CD14-positive monocyte (primary cell): ENCODE measurements around the gene TXNRD2. TPM values are rescaled to one million over a fixed set of nuclear protein-coding genes. Genes with fewer than 3 reads are reported as not detected.

Source experiments
- DNase-seq, 3 donors: peaks; one replicate each; pipeline ENCODE4 v3.0.0-alpha.2; 2011 to 2022
- H2AFZ ChIP-seq: 2 replicates; pipeline ENCODE4 v1.6.0; 2012; ENCODE audit warnings: mild to moderate bottlenecking, low read depth, low read length, inconsistent platforms; ENCODE audit not compliant: insufficient read depth, poor library complexity, severe bottlenecking
- H3K27ac ChIP-seq, 2 donors: 1 replicate in 1 of 2; 2 replicates in 1 of 2; pipeline ENCODE4 v1.5.1; 2012 to 2013; ENCODE audit warnings: low read length in 2 of 2, control low read depth in 1 of 2, inconsistent platforms in 1 of 2, low read depth in 1 of 2, mild to moderate bottlenecking in 1 of 2
- H3K27me3 ChIP-seq, 2 donors: one replicate each; pipeline versions ENCODE4 v1.6.0 to v1.6.1; 2011 to 2013; ENCODE audit warnings: low read length in 2 of 2; ENCODE audit not compliant: control insufficient read depth in 2 of 2, insufficient read depth in 2 of 2
- H3K36me3 ChIP-seq, 2 donors: replicated peaks in 1 of 2; 1 replicate in 1 of 2; 2 replicates in 1 of 2; pipeline versions ENCODE4 v1.5.1 to v1.6.1; 2012 to 2013; ENCODE audit warnings: low read length in 2 of 2, control low read depth in 1 of 2, inconsistent platforms in 1 of 2, mild to moderate bottlenecking in 1 of 2; ENCODE audit not compliant: insufficient read depth in 2 of 2, control insufficient read depth in 1 of 2
- H3K4me1 ChIP-seq, 2 donors: 1 replicate in 1 of 2; 2 replicates in 1 of 2; pipeline versions ENCODE4 v1.5.1 to v1.6.1; 2012 to 2013; ENCODE audit warnings: low read length in 2 of 2, control low read depth in 1 of 2, inconsistent platforms in 1 of 2, mild to moderate bottlenecking in 1 of 2, moderate library complexity in 1 of 2; ENCODE audit not compliant: insufficient read depth in 2 of 2, control insufficient read depth in 1 of 2
- H3K4me2 ChIP-seq: replicated peaks from 2 replicates; pipeline ENCODE3; 2012; ENCODE audit warnings: low read length, moderate library complexity, mild to moderate bottlenecking; ENCODE audit not compliant: poor library complexity, severe bottlenecking; ENCODE audit errors: extremely low read depth
- H3K4me3 ChIP-seq, 3 experiments: fragments of 200-600 bp in 1 of 3; sonication (generic) in 1 of 3; replicated peaks in 1 of 3; 1 replicate in 2 of 3; 2 replicates in 1 of 3; pipeline ENCODE4 v1.5.1; 2011 to 2013; ENCODE audit warnings: low read length in 3 of 3, mild to moderate bottlenecking in 3 of 3, control low read depth in 2 of 3, low read depth in 2 of 3, inconsistent platforms in 1 of 3, moderate library complexity in 1 of 3
- H3K79me2 ChIP-seq: 2 replicates; pipeline ENCODE4 v1.6.0; 2012; ENCODE audit warnings: mild to moderate bottlenecking, control low read depth, inconsistent platforms, low read length, moderate library complexity; ENCODE audit not compliant: insufficient read depth
- H3K9ac ChIP-seq: 2 replicates; pipeline ENCODE4 v1.6.0; 2017; ENCODE audit warnings: low read length, mild to moderate bottlenecking; ENCODE audit not compliant: insufficient read depth, poor library complexity, severe bottlenecking
- H3K9me3 ChIP-seq, 2 donors: replicated peaks in 1 of 2; 1 replicate in 1 of 2; 2 replicates in 1 of 2; pipeline versions ENCODE4 v1.5.1 to v1.6.1; 2012 to 2013; ENCODE audit warnings: low read length in 2 of 2, control low read depth in 1 of 2; ENCODE audit not compliant: control insufficient read depth in 1 of 2, insufficient read depth in 1 of 2
- H4K20me1 ChIP-seq: 2 replicates; pipeline ENCODE4 v1.6.0; 2012; ENCODE audit warnings: mild to moderate bottlenecking, low read length, control low read depth, moderate library complexity; ENCODE audit not compliant: insufficient read depth
- H3K27ac Mint-ChIP-seq, 7 donors: one replicate each; pipeline ENCODE4 v1.8.0; 2020; ENCODE audit warnings: mild to moderate bottlenecking in 7 of 7, mixed read lengths in 7 of 7, moderate library complexity in 6 of 7, inconsistent platforms in 2 of 7
- H3K27me3 Mint-ChIP-seq, 3 donors: one replicate each; pipeline ENCODE4 v1.8.0; 2021 to 2022; ENCODE audit warnings: low read depth in 3 of 3, mild to moderate bottlenecking in 3 of 3, mixed read lengths in 3 of 3, moderate library complexity in 3 of 3, inconsistent platforms in 1 of 3
- H3K36me3 Mint-ChIP-seq, 2 donors: one replicate each; pipeline ENCODE4 v1.8.0; 2020; ENCODE audit warnings: mixed read lengths in 2 of 2, inconsistent platforms in 1 of 2, mild to moderate bottlenecking in 1 of 2
- H3K4me1 Mint-ChIP-seq: one replicate; pipeline ENCODE4 v1.8.0; 2020; ENCODE audit warnings: mild to moderate bottlenecking, mixed read lengths
- H3K4me3 Mint-ChIP-seq, 2 donors: one replicate each; pipeline ENCODE4 v1.8.0; 2020; ENCODE audit warnings: mild to moderate bottlenecking in 2 of 2, mixed read lengths in 2 of 2, moderate library complexity in 1 of 2
- H3K9me3 Mint-ChIP-seq, 7 donors: one replicate each; pipeline ENCODE4 v1.8.0; 2020 to 2022; ENCODE audit warnings: mixed read lengths in 7 of 7, mild to moderate bottlenecking in 6 of 7, moderate library complexity in 6 of 7, inconsistent platforms in 2 of 7
- WGBS: methylation state at CpG from one replicate; pipeline ENCODE4 v1.1.5; 2013; ENCODE audit warnings: missing lambda C conversion rate; ENCODE audit not compliant: insufficient coverage; 5-methylcytosine and 5-hydroxymethylcytosine counted together
- intact Hi-C, 2 donors: fragments of 100-400 bp; cut with micrococcal nuclease; formaldehyde crosslinking; loops; one replicate each; pipeline versions ENCODE4 v1.15.0 to v1.15.1; 2023
- polyA plus RNA-seq, 3 donors: library from polyadenylated mRNA; depleted of rRNA in 1 of 3; unstranded in 2 of 3; stranded (reverse) in 1 of 3; fragments of 300-500 nt in 2 of 3; fragments of >200 nt in 1 of 3; fragmentation: Illumina TruSeq in 2 of 3; gene quantifications; 1 replicate in 2 of 3; 2 replicates in 1 of 3; pipeline ENCODE4 v1.2.3, GENCODE V29; 2012 to 2021
- TF ChIP-seq, protein P1 (sequence below): fragments of 200-600 bp; IDR thresholded peaks from one replicate; pipeline ENCODE4 v1.8.0; 2022; ENCODE audit warnings: antibody characterized with exemption, mild to moderate bottlenecking

Gene TXNRD2
- polyA plus RNA-seq, 3 donors: 24.9 to 54.9 (median 30.8) TPM

DNA sequence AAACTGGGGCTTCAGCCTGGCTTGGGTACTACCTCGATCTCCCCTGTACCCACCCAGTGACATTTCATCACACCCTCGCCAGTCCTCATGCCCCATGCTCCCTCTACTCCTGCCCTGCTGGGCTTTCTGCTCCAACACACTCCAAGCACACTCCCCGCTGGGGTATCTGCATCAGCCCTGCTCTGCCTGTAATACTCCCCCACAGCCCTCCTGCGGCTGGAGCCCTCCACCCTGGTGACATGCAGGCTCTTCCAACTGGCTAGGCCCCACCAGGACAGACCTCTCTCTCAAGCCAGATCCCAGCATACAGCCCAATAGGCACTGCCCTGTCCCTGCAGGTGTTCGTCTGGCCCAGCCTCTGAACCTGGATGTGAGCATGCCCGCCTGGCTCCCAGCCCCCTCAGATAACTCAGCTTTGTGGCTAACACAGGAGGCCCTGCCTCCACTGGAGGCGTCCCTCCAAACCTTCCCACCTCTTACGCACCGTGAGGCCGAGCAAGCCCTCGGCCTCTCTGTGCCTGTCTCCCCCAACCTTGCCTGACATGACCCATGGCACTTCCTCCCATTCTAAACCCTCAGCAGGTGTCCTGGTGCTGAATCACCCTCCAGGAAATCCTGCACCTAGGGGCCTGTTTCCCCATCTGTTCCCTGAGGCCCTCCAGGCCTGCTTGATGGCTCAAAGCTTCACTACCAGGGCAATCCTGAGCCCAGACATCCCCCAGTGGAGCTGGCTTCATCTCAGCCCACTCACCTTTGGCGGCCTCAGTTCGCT, 33.5 kb upstream of the TXNRD2 start:
- H3K4me2 ChIP-seq: no peak overlapping the region
- H2AFZ ChIP-seq: no peak overlapping the region
- H3K4me3 Mint-ChIP-seq: no peak overlapping the region
- WGBS: 9% methylated on average over 10 of the region's 13 CpGs
- H3K36me3 Mint-ChIP-seq: no peaks in the 10 kb centered on the region
- H3K27me3 Mint-ChIP-seq: peaks cover 0 to 7% (median 5%) of the 10 kb centered on the region in 3 donors
- H3K9me3 ChIP-seq: no peaks in the 10 kb centered on the region
- H3K4me1 Mint-ChIP-seq: peaks cover 17% of the 10 kb centered on the region
- no peak for DNase-seq
- intact Hi-C loops: loop anchor here (5.0 to 10.0 kb wide), 3 partner anchors 37 to 310 kb away; no protein-coding TSS in a partner anchor
- H3K9ac ChIP-seq: peak overlapping the region; percentile 12
- H3K4me1 ChIP-seq: no peaks in the 10 kb centered on the region
- peaks cover 9% of the 10 kb centered on the region for H4K20me1 ChIP-seq
- no peaks in the 10 kb centered on the region for H3K36me3 ChIP-seq
- H3K27ac ChIP-seq: no peak overlapping the region
- H3K4me3 ChIP-seq: no peak overlapping the region
- TF ChIP-seq, protein P1, sequence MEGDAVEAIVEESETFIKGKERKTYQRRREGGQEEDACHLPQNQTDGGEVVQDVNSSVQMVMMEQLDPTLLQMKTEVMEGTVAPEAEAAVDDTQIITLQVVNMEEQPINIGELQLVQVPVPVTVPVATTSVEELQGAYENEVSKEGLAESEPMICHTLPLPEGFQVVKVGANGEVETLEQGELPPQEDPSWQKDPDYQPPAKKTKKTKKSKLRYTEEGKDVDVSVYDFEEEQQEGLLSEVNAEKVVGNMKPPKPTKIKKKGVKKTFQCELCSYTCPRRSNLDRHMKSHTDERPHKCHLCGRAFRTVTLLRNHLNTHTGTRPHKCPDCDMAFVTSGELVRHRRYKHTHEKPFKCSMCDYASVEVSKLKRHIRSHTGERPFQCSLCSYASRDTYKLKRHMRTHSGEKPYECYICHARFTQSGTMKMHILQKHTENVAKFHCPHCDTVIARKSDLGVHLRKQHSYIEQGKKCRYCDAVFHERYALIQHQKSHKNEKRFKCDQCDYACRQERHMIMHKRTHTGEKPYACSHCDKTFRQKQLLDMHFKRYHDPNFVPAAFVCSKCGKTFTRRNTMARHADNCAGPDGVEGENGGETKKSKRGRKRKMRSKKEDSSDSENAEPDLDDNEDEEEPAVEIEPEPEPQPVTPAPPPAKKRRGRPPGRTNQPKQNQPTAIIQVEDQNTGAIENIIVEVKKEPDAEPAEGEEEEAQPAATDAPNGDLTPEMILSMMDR: no peak
- H3K27me3 ChIP-seq: no peaks in the 10 kb centered on the region
- no peaks in the 10 kb centered on the region for H3K9me3 Mint-ChIP-seq
- H3K79me2 ChIP-seq: no peaks in the 10 kb centered on the region
- H3K27ac Mint-ChIP-seq: peak overlapping the region in 2 of 7 donors; percentile 2 to 15

DNA sequence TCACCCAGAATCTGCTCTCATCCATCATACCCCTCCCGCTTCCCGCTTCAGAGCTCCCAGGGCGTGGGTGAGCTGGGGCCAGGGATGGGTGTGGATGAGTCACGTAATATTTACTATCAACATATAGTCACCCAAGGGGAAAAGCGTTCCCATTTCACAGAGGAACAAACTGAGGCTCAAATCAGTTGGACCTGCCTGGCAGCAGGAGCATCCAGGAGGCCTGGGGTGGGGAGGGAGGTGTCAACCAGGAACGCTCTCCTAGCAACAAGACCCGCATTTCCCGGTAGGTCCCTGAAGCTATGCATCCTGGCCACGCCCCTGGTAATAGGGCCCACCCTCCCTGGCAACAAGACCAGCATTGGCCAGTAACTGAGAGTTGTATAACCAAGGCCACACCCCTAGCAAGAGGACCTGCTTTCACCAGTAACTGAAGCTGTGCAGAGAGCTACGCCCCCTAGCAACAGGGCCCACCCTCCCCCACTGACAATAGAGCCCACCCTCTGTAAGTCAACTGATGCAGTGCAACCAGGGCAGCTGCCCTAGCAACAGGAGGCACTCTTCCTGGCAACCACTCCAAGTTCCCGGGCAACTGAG, 32.7 kb upstream of the TXNRD2 start:
- H2AFZ ChIP-seq: no peak overlapping the region
- H3K27me3 ChIP-seq: no peaks in the 10 kb centered on the region
- H3K36me3 ChIP-seq: peaks cover 2 to 3% of the 10 kb centered on the region in 2 donors
- H3K27ac ChIP-seq: no peak overlapping the region
- H3K4me3 ChIP-seq: no peak overlapping the region
- no peaks in the 10 kb centered on the region for H3K79me2 ChIP-seq
- no peak overlapping the region for H3K27ac Mint-ChIP-seq
- no peaks in the 10 kb centered on the region for H3K9me3 Mint-ChIP-seq
- peaks cover 16% of the 10 kb centered on the region for H4K20me1 ChIP-seq
- WGBS: 32% methylated on average over 5 of the region's 11 CpGs
- peaks cover 17% of the 10 kb centered on the region for H3K4me1 Mint-ChIP-seq
- no peaks in the 10 kb centered on the region for H3K9me3 ChIP-seq
- peaks cover 0 to 7% (median 5%) of the 10 kb centered on the region in 3 donors for H3K27me3 Mint-ChIP-seq
- DNase-seq: peak; percentile 3 to 17 (median 16)
- peaks cover 0 to 2% of the 10 kb centered on the region in 2 donors for H3K36me3 Mint-ChIP-seq
- H3K4me2 ChIP-seq: no peak overlapping the region
- intact Hi-C loops: loop anchor here (5.0 to 10.0 kb wide), 3 partner anchors 38 to 310 kb away; no protein-coding TSS in a partner anchor
- no peak overlapping the region for H3K9ac ChIP-seq
- no peak overlapping the region for H3K4me3 Mint-ChIP-seq
- no peaks in the 10 kb centered on the region for H3K4me1 ChIP-seq
- TF ChIP-seq, protein P1: no peak
